HG03135 (cell line): Measurements from ENCODE around the gene SYNE1.
"Not testable (repeated sequence)": the region's sequence is repeated elsewhere in the genome, so short reads cannot be mapped to it uniquely, and the experiment has no call there.

Experiments
- ATAC-seq: cut with Tn5 transposase; IDR thresholded peaks from one replicate; pipeline ENCODE4 v1.9.1; 2021; ENCODE audit warnings: mild to moderate bottlenecking, moderate library complexity; ENCODE audit not compliant: unreplicated experiment

The SYNE1 gene

GRCh38 chr6:152499931-152500330, 137.2 kb downstream of the SYNE1 start:
- no peak for ATAC-seq

DNA sequence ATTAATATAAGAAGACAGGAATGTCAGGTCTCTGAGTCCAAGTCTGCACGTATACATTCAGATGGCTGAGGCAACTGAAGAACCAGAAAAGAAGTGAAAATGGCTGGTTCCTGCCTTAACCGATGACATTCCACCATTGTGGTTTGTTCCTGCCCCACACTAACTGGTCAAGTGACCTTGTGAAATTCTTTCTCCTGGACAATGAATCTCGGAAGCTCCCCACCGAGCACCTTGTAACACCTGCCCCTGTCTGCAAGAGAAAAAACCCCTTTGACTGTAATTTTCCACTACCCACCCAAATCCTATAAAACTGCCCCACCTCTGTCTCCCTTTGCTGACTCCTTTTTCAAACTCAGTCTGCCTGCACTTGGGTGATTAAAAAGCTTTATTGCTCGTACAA, 140.4 kb downstream of the SYNE1 start:
- ATAC-seq, result no peak

DNA sequence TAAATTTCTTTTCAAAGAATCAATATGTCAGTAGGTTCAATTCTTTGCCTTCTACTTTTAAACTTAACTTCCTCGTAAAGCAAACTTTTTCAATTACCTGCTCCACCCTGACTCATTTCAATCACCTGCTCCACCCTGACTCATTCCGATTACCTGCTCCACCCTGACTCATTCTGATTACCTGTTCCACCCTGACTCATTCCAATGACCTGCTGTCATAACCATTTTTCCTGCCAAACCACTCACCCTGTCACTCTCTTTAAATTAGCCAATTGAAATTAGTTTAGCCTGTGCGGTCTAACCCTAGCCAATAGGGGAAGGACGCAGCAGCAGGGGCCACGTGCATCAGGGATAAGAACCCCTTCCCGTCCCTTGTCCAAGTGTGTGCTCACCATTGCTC, 141.7 kb downstream of the SYNE1 start:
- not testable (repeated sequence) for ATAC-seq

DNA sequence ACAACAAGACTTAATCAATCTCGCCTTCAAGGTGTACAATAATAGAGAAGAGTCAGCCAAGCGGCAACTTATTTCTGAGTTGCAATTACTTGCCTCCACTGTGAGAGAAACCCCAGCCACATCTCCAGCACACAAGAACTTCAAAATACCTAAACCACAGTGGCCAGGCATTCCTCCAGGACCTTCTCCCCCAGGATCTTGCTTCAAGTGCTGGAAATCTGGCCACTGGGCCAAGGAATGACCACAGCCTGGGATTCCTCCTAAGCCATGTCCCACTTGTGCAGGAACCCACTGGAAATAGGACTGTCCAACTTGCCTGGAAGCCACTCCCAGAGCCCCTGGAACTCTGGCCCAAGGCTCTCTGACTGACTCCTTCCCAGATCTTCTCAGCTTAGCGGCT, 144.9 kb downstream of the SYNE1 start:
- not testable (repeated sequence) for ATAC-seq

- ATAC-seq, result not testable (repeated sequence)
These were observed 145.7 kb downstream of the SYNE1 start for GRCh38 chr6:152491501-152491900.

DNA sequence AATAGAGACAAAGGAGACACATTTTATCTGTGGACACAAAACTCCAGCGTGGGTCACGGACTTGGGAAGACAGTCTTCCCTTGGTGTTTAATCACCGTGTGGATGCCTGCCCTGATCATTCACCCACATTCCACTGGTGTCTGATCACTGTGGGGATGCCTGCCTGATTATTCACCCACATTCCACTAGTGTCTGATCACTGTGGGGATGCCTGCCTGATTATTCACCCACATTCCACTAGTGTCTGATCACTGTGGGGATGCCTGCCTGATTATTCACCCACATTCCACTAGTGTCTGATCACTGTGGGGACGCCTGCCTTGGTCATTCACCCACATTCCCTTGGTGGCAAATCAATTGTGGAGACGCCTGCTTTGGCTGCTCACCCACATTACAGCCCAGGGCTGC, 146.2 kb downstream of the SYNE1 start:
- not testable (repeated sequence) for ATAC-seq

DNA sequence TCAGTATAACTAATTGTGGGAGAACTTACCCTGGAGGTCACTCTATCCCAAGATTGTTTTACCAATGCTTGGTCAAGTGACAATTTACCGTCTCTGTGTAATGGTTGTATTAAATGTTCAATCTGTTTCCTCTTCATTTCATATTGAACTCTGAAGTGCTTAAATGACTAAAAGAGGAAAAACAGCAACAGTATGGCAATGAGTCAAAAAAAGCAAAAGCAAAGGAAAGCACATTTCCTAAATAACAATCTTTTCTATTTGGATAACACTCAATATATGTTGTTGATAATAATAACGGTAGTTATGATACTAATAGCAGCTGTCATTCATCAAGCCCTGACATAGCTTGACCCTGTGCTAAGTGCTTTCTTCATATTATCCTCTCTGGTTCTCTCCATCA, 152.4 kb downstream of the SYNE1 start:
- no peak for ATAC-seq

GRCh38 chr6:152482289-152482688, 154.9 kb downstream of the SYNE1 start:
- no peak for ATAC-seq

GRCh38 chr6:152478377-152479010, 158.7 kb downstream of the SYNE1 start:
- ATAC-seq, result no peak

- ATAC-seq, result no peak
These were observed 162.8 kb downstream of the SYNE1 start for GRCh38 chr6:152474354-152474753.

- no peak for ATAC-seq
These were observed 164.8 kb downstream of the SYNE1 start for GRCh38 chr6:152472325-152472724.

DNA sequence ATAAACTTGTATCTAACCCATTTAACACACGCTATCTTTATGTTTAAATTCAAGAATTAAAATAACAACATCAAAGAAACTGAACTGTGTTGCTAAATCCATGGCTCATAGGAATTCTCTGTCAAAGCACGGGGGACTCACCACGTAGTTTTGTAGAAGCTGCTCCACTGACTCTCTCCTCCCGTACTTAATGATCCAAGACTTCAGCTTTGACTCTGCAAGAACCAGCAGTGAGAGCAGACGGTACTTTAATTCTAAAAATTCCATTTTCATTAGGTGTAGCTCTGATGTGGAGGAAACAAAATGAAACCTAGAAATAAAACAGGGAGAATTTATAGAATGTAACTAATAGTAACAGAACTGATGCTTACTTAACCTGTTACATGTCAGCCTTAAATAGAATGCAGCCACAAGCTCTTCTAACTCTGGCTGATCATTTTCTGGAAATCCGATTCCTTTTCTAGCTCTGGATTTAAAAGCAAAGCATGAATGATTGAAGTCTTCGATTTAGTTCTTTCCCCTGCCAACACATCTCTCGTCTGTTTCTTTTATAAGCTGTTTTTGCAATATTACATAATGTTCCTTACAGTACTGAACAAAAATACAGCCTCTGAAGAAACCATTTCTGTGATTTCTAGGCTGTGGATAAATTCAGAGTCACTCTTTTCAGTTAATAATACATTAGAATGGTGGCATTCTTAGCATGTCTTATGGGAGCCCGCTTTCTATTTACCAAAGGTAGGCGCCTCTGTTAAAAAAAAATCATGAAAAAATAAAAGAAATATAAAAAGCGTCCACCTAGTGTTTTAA, 165.5 kb downstream of the SYNE1 start:
- ATAC-seq, result no peak

DNA sequence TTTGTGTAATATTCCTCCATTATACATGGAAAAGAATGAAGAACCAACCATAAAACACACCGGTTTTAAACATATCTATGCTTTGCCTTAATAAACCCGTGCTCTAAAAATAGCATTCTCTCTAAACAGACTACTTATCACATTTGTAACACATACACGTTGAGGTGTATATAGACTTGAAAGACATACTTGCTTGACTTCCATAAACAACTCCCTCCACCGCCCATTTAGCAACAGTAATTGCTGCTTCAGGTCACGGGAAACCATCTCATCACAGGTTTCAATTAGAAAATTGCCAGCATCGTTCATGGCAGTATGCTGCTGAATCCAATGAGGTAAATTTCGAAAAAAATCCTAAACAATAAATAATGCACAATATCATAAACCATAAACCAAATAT, 174.0 kb downstream of the SYNE1 start:
- ATAC-seq, result no peak

DNA sequence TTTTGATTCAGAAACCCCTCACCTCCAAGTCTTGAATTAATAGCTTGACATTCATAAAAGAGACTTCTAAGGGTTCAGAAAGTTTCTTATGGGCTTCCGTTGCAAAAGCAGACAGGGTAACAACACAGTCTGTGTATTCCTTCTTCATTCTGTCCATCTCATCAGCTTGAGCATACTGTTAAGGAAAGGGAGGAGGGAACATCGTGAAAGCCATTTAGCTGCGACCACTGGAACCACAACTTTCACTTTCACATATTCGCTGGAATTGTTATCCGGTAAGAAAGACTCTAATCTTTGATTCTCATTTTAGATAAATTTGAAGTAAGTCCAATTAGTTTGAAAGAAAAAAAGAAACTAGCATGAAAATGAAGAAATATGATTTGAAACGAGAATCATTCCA, 174.4 kb downstream of the SYNE1 start:
- no peak for ATAC-seq

- no peak for ATAC-seq
These were observed 175.6 kb downstream of the SYNE1 start for GRCh38 chr6:152461556-152461955.

DNA sequence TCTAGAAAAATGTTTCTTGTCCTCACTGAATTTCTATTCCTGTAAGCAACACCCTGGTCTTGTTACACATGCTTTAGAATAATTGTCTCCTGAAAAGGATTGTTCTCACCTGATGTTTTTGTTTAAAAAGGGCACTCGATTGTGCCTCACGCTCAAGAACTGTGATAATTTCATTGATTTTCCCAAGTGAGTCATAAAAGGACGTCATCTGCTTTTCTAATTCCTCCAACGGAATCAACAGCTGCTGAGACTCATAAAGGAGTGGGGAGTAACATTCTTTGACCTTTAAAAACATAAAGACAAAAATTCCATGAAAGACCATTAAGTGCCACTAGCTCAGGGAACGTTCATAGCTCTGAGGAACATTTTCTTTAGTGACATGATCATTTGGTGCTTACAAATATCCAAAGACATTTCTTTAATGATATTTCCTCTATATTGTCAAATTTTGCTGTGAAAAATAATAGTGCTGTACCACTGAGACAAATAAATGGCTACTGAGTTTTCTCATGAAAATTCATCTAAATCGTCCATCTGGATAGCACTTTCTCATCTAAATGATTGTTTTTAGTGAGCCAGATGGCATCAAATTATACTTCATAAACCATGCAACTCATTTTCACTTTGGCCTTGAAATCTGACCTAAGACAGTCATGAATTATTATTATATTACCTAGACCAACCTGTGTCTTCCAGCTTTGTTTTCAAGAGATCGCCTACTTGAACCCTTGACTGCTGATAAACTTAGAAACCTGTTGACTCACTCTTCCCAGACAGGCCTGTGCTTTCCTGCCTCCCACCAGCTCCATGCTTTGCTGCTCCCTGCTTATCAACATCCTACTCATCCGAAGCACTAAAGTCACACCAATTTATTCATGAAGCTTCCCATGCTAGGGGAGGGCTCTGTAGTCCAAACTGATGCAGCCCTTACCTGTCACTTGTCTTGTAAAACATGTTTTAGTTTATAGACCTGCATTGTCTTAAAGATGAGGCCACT, 178.2 kb downstream of the SYNE1 start:
- ATAC-seq, result no peak

- no peak for ATAC-seq
These were observed 179.1 kb downstream of the SYNE1 start for GRCh38 chr6:152457949-152458624.

DNA sequence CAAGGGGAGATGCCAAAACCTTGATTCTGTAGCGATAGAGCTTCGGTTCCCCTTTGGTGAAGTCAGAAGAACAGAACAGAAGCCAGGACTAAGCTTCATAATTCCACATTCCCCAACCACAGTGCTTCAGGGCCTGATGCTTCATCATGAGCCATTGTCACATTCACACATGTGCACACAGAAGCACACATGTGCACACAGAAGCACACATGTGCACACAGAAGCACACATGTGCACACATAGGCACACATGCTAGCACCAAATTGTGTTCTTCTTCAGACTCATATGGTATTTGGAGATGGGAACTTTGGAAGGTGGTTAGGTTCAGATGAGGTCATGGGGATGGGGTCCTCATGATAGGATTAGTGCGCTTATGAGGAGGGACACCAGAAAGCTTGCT, 183.2 kb downstream of the SYNE1 start:
- no peak for ATAC-seq

DNA sequence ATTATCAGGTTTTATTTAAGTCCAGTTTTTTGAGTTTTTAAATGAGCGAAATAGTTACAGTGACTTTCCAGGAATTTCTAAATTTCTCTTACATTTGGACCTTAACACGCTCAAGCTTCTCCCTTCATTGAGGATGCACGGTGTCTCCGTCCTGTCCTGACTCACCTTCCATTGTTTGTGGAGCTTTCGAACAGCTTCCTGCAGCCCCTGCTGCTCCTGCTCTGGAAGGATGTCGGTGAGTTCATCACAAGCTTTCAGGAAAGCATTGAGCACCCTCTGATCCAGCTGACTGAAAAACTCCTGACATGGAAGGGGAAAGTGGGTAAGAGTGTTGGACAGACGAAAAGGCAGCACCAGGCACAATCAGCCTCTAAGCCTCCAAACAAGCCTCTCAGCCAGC, 183.7 kb downstream of the SYNE1 start:
- ATAC-seq, result no peak

- no peak for ATAC-seq
These were observed 184.5 kb downstream of the SYNE1 start for GRCh38 chr6:152452639-152453038.

- no peak for ATAC-seq
These were observed 186.6 kb downstream of the SYNE1 start for GRCh38 chr6:152450519-152450918.
